Activated T-cell treated with anti-CD3 and anti-CD28 coated beads for 1 hour (primary cell): ENCODE results near the gene ARMH3.
A peak's percentile ranks its signal among the peaks of the same experiment; 100 is the strongest.

Experiments used
- DNase-seq: peaks from one replicate; pipeline ENCODE4 v3.0.0-alpha.2; 2020; ENCODE audit warnings: low read depth

Gene ARMH3

DNA sequence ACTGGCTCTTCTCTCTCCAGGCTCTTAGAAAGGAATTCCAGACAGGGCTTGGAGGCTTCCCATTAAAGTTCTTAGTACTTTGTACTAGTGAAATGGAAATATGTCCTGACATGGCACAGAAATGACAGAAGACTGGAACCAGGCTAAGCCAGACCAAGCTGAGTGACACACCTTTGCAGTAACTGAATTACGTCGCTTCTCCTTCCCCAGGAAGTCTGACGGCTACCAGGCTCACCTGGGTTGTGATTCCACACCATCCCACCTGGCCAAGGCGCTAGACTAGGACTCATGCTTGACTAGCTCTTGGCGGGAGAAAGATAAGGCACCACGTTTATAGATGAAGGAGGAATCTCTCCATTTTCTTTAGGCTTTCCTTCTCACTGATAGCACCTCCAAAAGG is 161.7 kb downstream of the ARMH3 start:
- DNase-seq, result no peak

DNA sequence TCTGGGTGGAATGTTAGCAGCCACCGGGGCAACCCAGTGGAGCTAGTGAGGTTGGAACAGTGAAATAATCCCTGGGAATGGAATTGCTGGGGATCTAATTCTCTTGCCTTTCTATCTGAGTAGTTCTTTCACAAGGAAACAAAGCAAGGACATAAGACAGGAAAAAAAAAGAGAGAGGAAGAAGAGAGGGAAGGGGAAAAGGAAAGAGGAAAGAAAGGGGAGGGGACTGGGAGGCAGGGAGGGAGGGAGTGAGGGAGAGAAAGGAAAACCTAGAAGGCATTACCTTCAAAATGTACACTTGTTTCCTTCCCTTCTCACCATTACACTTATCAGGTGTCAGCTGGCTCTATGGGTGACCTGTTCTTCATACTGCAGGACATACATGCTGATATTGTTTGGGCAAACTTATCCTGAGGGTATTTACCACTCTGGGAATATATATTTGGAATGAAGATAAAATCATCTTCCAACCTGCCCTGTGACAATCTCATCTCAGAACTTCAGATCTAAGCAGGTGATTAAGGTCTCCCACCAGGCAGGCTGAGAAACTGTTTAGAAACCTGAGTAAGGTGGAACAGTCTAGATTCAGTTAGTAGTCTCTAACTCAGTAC is 162.4 kb downstream of the ARMH3 start:
- DNase-seq, result no peak

DNA sequence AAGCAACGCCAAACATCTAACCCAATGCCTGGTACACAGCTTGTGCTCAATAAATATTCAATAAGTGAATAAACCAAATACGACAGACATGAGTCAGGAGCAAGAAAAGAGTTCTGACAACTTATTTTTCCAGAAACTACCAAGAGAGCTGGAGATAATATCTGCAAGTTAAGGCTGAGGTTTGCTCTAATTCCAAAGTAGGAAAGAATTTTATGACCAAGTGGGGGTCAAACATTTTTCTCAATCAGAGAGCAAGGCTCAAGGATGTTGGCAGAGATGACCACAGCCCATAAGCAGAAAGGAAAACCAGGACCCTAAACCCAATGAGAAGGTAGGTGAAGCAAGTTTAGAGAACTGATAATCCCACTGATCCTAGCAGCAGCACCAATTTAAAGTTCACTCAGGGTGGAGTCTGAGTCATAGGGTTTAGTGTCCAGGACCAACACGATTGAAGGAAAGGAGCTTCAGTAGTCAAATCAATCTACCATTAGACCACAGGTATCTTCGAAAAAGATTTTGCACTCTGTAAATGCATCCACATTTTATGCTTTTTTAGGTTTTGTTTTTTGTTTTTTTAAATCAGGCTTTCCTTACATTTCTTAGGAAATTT is 163.1 kb downstream of the ARMH3 start:
- DNase-seq, result no peak

DNA sequence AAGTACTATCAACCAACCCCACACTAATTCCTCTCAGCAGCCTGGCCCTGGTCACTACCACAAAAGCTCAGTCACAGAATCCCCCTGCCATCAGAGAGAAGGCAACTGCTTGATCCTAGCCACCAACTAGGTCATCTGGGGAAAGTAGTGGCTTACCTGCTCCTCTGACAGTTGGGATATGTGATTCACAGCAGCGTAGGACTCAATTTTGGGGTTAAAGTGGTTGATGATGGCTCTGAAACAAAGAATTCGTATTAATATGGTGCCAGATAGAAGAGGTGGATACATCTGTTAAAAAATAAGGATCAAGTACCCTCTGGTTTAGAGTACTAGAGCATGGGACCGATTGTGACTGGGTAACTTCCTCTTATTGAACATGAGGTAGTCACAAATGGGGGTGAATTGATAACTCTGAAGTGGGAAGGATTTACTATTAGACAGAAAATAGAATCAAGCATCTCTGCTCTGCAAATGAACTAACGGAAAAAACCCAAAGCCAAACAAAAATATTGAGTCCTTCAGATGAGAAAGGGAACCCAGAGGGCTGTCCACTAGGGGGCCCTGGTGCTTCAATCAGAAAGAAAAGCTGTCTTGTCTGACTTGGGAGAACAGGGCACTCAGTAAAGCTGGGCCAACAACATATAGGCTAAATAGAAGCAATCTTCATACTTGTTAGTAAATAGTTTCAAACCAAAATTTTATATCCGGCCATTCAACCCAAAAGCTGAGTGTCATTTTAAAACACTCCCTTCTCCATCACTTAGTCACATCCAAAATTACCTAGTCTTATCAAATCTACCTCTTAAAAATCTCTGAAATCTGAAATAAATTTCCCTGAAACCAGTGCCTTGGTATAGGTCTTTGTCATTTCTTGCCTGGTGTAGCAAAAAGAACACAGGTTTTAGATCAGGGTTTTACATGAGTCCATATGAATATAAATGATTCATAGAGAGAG is 166.4 kb downstream of the ARMH3 start:
- peak; percentile 57 for DNase-seq

DNA sequence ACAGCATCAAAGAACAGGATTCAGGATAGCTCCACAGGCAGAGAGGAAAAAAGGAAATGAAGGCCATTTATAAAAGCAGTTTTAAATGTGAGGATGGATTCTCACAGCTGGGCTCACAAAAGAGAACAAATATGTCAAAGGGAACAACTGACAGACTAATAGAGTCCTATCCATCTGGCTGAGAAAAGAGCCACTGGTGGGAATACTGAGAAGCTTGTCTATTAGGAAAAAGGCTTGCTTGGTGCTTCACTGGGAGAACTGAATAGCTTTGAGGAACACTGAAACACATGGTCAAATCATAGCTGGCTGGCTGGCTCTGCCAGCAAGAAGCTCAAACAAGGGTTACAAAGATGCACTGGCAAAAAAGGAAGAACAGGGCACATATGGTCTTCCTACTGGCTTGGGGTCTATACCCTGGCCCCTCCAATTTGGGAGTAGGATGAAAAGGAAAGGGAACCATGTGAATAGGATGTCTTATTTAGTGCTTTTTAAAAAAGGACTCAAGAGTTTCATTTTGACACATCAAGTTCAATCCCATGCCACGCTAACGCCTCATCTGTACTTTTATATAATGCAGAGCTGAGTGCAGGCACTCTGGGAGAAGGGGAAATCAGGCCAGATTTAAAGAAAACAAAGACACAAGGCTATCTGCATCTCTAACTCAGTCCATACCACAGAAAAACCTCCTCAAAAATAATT is 167.6 kb downstream of the ARMH3 start:
- DNase-seq, result no peak

DNA sequence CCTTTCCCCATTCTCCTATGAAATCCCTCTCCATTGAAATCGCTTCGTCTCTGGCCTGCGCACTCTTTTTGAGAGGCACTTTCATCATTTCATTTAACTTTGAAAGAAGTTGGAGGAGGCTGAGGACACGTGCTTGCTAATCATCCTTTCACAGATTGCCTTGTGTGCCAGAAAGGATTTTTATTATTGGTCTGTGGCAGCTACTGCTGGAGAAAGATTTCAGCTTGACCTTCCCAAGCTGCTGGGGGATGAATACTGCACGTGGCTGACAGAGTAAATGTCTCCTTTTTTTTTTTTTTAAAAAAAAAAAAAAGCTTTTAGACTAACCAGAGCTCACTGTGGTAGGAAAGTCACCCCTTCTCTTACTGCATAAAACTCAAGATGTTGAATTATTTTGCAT is 168.2 kb downstream of the ARMH3 start:
- no peak for DNase-seq

DNA sequence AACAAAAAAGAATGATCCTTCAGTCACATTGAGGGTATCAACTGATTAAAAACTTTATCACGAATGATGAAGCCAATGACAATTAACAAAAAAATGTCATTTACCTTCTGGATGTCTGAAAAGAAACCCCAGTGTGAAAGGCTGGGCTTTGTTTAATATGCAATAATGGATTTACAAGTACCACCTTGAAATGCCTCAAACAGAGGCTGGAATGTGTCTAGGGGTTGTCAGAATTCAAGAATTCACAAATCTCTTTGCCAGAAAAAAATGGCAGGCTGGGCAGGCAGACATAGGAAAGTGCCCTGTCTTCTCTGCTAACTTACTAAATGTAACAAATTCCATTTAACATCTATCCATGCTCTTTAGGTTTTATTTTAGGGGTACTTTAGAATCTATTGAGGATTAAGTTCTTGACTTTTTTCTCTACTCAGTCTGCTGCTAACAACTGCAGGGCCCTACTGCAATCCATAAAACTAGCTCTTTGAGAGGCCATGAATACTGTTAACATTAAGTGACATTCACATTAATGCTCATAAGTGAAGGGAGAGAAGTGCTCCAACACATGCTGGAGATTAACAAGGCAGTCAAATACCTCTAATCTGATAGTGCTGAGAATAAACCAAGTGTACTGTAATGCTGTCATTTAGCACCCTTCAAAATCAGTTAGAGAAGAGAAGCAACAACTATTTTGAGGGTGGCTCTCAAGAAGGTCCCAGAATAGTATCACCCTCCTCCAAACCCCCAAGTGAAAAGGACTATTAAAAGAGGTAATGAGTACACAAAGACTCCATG is 169.3 kb downstream of the ARMH3 start:
- no peak for DNase-seq

DNA sequence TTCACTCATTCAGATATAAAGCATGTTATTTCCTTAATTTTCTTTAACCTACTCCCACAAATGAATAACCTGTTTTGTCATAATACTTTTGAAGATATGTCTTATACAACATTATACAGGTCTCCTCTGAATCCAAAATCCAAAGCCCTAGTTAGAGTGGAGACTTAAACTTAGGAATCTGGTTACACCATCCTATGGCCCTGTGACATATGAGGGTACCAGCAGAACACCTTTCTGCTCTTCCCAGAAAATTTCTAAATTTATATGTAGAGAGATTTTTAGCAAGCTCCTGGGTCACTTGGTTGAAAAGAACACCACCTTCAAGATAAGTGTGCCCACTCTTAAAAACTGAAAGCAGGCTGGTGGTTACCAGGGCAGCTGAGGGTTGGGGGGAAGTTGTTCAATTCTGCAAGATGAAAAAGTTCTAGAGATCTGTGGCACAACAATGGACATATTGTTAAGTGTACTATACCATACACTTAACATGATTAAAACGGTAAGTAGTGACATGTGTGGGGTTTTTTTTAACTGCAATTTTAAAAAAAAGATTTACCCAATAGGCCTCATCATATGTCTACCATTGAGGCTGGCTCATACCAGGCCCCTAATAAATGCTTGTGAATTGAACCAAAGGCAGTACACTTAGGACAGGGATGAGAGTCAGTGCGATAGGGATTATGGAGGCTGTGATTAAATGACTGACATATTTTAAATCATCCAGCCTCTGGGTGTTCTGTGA is 174.8 kb downstream of the ARMH3 start:
- no peak for DNase-seq

DNA sequence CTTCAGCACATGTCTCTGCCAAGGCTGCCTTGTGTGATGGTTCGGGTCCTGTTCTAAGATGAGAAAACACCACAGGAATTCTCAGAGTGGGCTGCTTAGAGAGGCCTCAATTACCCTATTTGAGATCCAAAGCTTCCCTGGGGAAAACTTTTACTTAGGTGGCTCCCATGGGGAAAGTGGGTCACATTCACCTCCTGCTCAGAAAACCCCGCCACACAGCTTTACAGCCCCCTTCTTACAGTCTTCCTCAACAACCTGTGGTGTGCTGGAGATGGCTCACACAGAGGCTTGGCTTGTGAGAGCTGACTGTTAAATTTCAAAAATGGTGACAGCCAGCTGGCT is 175.8 kb downstream of the ARMH3 start:
- DNase-seq, result no peak

DNA sequence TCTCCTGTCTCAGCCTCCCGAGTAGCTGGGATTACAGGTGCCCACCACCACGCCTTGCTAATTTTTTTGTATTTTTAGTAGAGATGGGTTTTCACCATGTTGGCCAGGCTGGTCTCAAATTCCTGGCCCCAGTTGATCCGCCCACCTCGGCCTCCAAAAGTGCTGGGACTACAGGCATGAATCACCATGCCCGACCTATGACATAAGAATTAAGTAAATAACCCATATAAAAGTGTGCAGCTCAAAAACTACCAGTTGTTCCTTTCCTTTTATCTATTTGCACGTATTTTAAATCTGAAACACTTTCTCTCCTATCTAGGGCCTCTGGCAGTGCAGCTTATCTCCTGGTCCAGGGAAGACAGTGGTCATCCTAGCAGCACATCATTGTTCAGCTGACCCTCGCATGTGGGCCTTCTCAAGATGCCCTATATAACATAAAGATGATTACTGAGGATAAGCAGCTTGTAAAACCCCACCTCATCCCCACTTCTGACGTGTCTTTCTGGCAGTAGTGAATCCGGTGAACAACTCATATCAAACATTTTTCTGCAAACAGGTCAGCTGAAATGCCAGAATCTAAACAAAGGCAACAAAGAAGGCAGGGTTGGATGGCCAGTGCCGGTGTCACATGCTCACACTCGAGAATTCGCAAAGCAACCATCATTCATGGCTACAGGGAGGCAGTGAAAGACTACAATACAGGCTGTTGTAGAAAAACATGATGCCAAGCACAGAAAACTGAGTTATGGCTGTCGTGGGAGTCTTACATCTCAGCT is 176.3 kb downstream of the ARMH3 start:
- no peak for DNase-seq

DNA sequence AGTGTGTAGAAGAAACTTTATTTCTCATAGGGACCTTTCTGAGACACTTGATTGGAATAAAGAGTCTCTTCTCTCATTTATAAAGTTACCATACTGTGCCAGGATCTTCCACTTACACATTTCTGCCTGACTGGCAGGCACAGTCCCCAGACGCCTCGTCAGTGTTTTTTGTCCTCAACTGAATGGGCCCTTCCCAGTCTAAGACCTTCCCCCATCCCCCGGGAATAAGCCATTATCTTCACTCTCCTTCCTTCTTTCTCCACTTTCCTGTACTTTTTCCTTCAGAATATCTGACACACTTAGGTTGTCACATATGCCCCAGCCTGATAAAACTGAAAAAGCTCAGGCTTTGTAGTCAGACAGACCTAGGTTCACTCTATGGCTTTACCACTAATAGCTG is 177.1 kb downstream of the ARMH3 start:
- no peak for DNase-seq

DNA sequence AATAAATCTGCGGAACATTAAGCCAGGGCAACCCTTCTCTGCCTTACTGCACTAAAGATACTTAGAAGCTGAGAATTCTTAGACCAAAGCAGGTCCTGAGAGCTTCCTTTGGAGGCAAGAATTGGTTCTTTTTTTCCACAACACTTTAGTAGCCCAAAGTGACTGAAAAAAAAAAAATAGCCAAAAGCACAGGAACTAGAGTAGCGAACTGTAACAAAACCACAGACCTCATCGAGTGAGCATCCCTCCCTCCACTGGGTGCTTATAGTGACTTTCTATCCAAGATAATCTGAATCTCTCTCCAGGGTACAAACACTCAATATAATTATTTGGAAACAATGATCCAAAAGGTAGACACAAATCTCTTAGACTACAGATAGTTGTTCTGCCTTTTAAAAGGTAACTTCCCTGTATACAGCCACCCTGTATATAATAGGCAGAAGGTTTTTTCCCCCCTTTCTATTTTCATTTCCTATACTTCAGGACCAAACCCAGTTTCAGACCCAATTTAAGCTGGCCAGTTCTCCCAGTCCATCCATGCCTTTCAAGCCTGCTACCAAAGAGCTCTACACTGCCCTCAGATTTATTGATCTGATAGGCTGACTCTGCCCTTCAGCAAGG is 180.8 kb downstream of the ARMH3 start:
- DNase-seq, result no peak

DNA sequence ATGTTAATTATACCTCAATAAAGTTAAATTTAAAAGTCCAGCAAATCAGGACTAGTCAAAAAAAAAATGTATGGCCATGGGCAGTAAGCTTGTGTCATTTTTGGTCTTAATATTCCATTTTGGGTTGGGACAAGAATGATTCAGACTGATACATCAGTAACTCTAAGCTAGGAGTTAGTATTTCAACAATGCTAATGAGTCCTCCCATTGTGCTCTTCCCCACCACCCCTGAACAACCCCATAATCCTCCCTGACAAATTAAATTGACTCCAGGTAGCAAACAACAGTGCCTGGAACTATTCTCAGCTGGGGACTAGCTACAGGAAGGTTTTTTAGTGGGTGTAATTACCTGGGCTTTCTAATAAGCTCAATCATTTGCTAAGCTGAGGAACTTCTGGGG is 181.7 kb downstream of the ARMH3 start:
- DNase-seq, result no peak

DNA sequence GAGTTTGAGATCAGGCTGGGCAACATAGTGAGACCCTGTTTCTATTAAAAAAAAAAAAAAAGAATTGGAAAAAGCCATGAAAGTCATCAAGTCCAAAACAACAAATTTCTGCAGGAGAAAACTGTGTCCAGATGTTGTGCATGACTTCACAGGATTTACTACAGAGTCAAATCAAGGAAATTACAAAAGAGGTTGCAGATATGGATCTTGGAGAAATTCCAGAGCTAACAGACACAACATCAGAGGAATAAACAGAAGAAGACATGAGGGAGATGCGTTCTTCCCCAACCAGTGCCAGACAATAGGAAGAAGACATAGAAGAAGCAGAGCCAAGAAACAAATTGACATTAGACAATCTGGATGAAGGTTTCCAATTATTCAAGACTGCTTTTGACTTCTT is 188.0 kb downstream of the ARMH3 start:
- no peak for DNase-seq

DNA sequence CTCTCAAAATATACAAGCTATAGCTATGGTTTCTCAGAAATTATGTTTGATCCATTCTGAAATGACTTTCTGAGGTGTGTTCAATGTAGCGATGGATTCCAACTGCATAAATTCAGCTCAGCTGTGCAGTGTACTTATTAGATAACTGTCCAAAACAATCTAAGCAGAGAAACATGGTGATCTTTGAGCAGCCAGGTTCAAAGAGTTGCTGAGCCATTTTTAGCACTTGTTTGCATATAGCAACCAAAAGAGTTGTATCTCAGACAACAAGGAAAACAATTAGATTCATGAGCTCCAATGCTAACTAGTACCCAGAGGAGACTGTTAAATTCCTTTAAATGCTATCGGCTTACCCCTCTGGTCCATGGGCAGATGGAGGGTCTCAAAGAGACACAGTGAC is 196.4 kb downstream of the ARMH3 start:
- no peak for DNase-seq

DNA sequence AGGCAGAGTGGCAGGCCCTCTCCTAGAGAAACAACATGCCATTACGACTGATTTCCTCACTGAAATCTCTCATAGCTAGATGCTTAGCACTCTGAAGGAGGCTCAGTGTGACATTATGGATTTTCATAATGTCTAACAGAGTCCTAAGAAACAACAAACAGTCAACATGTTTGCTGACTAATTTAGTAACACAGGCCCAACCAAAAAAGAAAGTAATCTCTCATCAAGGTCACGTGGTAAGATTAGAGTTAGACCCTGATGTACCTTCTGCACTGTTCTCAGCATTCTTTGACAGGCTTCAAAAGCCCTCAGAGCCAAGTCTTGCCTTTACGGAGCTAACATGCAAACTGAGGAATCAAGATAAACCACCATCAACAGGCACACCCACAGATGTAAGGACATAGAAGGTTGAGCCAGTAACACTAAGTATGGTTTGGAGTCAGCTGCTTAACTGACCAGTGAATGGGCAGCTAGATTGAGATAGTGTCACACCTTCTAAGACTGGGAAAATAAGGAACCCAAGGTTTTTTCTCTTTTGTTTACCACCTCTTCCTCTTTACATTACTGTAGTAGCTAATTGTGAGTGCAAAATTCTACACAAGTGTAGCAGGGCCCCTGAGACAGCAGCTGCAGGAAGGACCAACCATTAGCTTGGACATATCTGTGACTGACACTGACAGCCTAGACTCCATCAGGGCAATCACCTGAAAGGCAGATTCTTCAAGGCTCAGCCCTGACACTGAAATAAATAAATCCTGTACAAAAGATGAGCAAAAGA is 197.1 kb downstream of the ARMH3 start:
- no peak for DNase-seq

DNA sequence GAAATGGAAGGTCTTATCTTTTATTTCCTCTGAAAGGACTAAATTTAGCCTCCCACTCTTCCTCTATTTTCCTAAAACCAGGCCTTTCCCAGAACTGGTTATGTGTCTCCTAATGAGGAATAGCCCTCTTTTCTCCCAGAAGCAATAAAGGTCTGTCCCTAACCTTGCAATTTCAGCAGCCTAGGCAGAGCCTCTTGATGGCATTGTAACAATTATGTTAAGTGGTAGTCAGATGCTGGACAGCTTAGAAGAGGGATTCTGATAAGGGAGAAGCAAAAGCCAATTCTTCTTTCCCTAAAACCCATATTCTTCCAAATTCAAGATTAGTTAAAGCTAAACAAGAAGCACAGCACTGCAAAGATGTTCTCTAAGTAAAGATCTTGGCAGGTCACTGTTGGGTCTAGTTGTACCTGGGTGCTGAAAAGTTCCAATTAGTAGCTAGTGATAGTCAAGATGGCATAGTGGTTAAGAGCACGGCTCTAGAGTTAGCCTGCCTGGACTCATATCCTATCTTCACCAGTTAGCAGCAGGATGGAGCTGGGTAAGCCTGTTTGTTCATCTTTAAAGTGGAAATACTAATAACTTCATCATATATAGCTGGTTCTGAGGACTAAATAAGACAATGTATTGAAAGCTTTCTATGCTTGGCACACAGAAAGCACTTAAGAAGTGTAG is 198.0 kb downstream of the ARMH3 start:
- no peak for DNase-seq

DNA sequence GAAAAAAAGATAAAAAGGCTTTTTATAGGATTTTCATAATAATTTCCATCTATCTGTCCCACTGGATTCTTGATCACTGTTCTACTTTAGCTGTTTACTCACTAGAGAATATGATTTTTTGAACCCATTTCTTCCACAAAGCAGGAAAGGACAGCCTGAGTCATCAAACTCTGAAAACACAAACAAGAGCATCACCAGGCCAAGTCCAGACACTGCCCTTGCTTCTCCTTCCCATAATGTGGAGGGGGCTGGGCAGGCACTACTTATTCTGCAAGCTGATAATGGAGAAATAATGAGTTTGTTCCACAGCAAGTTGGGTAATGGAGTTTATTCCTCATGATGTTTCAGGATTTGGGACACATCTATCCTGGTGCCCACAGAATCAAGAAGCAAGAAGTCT is 199.3 kb downstream of the ARMH3 start:
- DNase-seq, result no peak
